Measurements from ENCODE around the gene HNRNPU.

HNRNPU gene

GRCh38 chr1:244878681-244879080, 14.3 kb upstream of the HNRNPU start:
- no peak overlapping the region for H2AFZ ChIP-seq (ENCODE audit: low read length)
- H3K36me3 ChIP-seq (ENCODE audit: insufficient read depth, low read length): no peaks in the 10 kb centered on the region
- H4K20me1 ChIP-seq (ENCODE audit: insufficient read depth, low read length): no peaks in the 10 kb centered on the region
- no peak overlapping the region for H3K9ac ChIP-seq (ENCODE audit: low read length)
- no peaks in the 10 kb centered on the region for H3K27me3 ChIP-seq (ENCODE audit: insufficient read depth, low read length)
- H3K79me2 ChIP-seq (ENCODE audit: insufficient read depth, low read length): no peaks in the 10 kb centered on the region
- H3K4me3 ChIP-seq (ENCODE audit: low read depth, low read length, poor library complexity, severe bottlenecking): no peak overlapping the region
- H3K9me3 ChIP-seq (ENCODE audit: low read length): no peaks in the 10 kb centered on the region
- H3K9me2 ChIP-seq (ENCODE audit: low read depth, low read length): no peaks in the 10 kb centered on the region
- H3K4me2 ChIP-seq (ENCODE audit: low read length): no peak overlapping the region
- H3K4me1 ChIP-seq (ENCODE audit: insufficient read depth, low read length, severe bottlenecking): no peaks in the 10 kb centered on the region
- H3K27ac ChIP-seq (ENCODE audit: low read depth, low read length, poor library complexity, severe bottlenecking): no peak overlapping the region
- no peak for TF ChIP-seq EZH2 (IDR thresholded peaks at IDR 0.05; ENCODE audit: borderline replicate concordance, low read length)
- TF ChIP-seq, protein P1, sequence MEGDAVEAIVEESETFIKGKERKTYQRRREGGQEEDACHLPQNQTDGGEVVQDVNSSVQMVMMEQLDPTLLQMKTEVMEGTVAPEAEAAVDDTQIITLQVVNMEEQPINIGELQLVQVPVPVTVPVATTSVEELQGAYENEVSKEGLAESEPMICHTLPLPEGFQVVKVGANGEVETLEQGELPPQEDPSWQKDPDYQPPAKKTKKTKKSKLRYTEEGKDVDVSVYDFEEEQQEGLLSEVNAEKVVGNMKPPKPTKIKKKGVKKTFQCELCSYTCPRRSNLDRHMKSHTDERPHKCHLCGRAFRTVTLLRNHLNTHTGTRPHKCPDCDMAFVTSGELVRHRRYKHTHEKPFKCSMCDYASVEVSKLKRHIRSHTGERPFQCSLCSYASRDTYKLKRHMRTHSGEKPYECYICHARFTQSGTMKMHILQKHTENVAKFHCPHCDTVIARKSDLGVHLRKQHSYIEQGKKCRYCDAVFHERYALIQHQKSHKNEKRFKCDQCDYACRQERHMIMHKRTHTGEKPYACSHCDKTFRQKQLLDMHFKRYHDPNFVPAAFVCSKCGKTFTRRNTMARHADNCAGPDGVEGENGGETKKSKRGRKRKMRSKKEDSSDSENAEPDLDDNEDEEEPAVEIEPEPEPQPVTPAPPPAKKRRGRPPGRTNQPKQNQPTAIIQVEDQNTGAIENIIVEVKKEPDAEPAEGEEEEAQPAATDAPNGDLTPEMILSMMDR (IDR thresholded peaks at IDR 0.05; ENCODE audit: low read length): no peak
- no peaks in the 10 kb centered on the region for H3F3A ChIP-seq (ENCODE audit: insufficient read depth, low read length)

DNA sequence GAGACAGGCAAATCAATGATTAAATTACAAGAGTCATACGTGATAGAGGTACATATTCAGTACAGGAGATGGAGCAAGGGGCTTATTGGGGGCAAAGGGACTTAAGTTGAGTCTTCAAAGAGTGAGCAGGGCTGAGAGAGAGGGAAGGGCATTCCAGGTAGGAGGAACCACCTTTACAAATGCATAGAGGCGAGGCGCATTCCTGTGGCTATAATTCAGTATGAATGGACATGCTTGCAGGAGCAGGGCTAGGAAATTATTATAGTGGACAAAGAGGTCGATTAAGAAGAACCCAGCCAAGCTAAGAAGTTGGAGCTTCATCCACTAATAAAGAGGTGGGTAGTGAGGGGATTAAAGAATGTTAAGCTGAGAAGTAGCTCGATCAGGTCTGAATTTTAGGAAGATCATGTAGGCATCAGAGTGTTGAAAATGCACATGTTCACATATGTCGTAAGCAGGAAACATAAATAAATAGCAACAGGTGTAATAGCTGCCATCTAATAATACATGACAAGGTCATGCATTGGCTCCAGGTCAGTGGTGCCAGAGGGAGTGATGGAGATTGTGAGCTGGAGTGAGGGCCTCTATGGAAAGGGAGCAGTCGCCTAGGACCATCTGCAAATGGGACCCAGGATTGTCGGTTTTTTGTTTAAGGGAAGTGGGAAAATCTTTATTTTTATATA, 12.0 kb upstream of the HNRNPU start:
- H3K9ac ChIP-seq (ENCODE audit: low read length): no peak overlapping the region
- H4K20me1 ChIP-seq (ENCODE audit: insufficient read depth, low read length): no peaks in the 10 kb centered on the region
- no peaks in the 10 kb centered on the region for H3K27me3 ChIP-seq (ENCODE audit: insufficient read depth, low read length)
- no peaks in the 10 kb centered on the region for H3F3A ChIP-seq (ENCODE audit: insufficient read depth, low read length)
- no peak overlapping the region for H3K4me3 ChIP-seq (ENCODE audit: low read depth, low read length, poor library complexity, severe bottlenecking)
- no peak overlapping the region for H3K27ac ChIP-seq (ENCODE audit: low read depth, low read length, poor library complexity, severe bottlenecking)
- H3K79me2 ChIP-seq (ENCODE audit: insufficient read depth, low read length): no peaks in the 10 kb centered on the region
- H3K36me3 ChIP-seq (ENCODE audit: insufficient read depth, low read length): no peaks in the 10 kb centered on the region
- peaks cover 5% of the 10 kb centered on the region for H3K4me1 ChIP-seq (ENCODE audit: insufficient read depth, low read length, severe bottlenecking)
- H2AFZ ChIP-seq (ENCODE audit: low read length): no peak overlapping the region
- H3K4me2 ChIP-seq (ENCODE audit: low read length): no peak overlapping the region
- no peak for TF ChIP-seq EZH2 (IDR thresholded peaks at IDR 0.05; ENCODE audit: borderline replicate concordance, low read length)
- TF ChIP-seq, protein P1 (IDR thresholded peaks at IDR 0.05; ENCODE audit: low read length): no peak
- no peaks in the 10 kb centered on the region for H3K9me2 ChIP-seq (ENCODE audit: low read depth, low read length)
- no peaks in the 10 kb centered on the region for H3K9me3 ChIP-seq (ENCODE audit: low read length)

DNA sequence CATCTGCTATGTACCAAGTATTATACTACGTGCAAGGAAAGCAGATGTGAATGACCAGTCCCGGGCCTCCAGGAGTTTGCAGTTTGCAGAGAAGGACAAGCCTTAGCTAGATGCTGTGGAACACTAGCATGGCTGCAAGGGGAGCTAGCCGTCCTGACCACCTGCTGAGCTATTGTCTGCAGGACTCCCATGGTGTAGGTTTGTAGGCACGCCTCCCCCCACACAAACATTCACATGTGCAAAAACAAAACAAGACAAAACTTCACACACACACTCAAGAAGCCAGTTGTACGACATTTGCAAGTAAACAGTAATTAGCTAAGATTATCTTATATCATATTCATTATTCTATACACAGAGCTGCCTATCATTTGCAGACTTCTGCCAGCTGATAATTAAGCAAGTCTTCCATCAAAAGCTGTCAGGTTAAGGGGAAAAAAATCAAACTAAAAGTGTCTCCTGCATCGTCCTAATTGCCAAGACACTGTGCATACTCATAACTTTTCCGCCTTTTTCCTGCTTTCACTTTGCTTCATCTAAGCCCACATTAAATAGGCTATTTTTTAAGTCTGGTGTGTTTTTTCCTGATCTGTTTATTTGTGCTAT, 10.7 kb upstream of the HNRNPU start:
- Histone ChIP-seq H3K27me3 (ENCODE audit: insufficient read depth, low read length) (no peaks in the 10 kb centered on the region), H3K9me3 (ENCODE audit: low read length) (no peaks in the 10 kb centered on the region), H4K20me1 (ENCODE audit: insufficient read depth, low read length) (no peaks in the 10 kb centered on the region), H3F3A (ENCODE audit: insufficient read depth, low read length) (no peaks in the 10 kb centered on the region), H3K9ac (ENCODE audit: low read length) (no peak overlapping the region), H2AFZ (ENCODE audit: low read length) (no peak overlapping the region), H3K79me2 (ENCODE audit: insufficient read depth, low read length) (no peaks in the 10 kb centered on the region), H3K4me2 (ENCODE audit: low read length) (no peak overlapping the region), H3K27ac (ENCODE audit: low read depth, low read length, poor library complexity, severe bottlenecking) (no peak overlapping the region), H3K4me3 (ENCODE audit: low read depth, low read length, poor library complexity, severe bottlenecking) (no peak overlapping the region), H3K36me3 (ENCODE audit: insufficient read depth, low read length) (no peaks in the 10 kb centered on the region), H3K4me1 (ENCODE audit: insufficient read depth, low read length, severe bottlenecking) (peaks cover 6% of the 10 kb centered on the region), H3K9me2 (ENCODE audit: low read depth, low read length) (no peaks in the 10 kb centered on the region)
- no peak for TF ChIP-seq EZH2 (IDR thresholded peaks at IDR 0.05; ENCODE audit: borderline replicate concordance, low read length)
- TF ChIP-seq, protein P1 (IDR thresholded peaks at IDR 0.05; ENCODE audit: low read length): no peak

Data from OCI-LY1 (cell line).